K562 (cell line): ENCODE results near the gene PRKAR1B.

ENCODE experiments used
- CTCF ChIP-seq, 3 experiments: IDR thresholded peaks in 2 of 3; conservative IDR thresholded peaks in 1 of 3; 2 replicates each; pipeline ENCODE4 v1.5.1; 2011 to 2012; ENCODE audit warnings: low read length in 3 of 3, mild to moderate bottlenecking in 3 of 3, control low read depth in 2 of 3, improper control_type of control experiment in 1 of 3, inconsistent platforms in 1 of 3, low read depth in 1 of 3, mixed read lengths in 1 of 3, moderate library complexity in 1 of 3; ENCODE audit not compliant: insufficient read depth in 2 of 3
- DMBX1 ChIP-seq: fragments of 250-450 bp; sonication (Bioruptor Pico); IDR thresholded peaks from 2 replicates; pipeline ENCODE4 v1.8.0; 2022; ENCODE audit warnings: inconsistent platforms, mild to moderate bottlenecking, moderate library complexity, borderline replicate concordance
- GABPB2 ChIP-seq: fragments of 250-450 bp; sonication (Bioruptor Pico); conservative IDR thresholded peaks from 2 replicates; pipeline ENCODE4 v1.5.1; 2021; ENCODE audit warnings: mild to moderate bottlenecking
- GTF2A2 ChIP-seq: IDR thresholded peaks from 2 replicates; pipeline ENCODE4 v1.6.1; 2016; ENCODE audit warnings: mild to moderate bottlenecking, missing genetic modification characterization, missing compliant biosample characterization
- HDAC6 ChIP-seq: IDR thresholded peaks from 2 replicates; pipeline ENCODE4 v1.6.1; 2012; ENCODE audit warnings: low read depth, mild to moderate bottlenecking, control low read depth, inconsistent platforms, low read length, moderate library complexity
- MAX ChIP-seq: sonication (generic); formaldehyde crosslinking; IDR thresholded peaks from 2 replicates; pipeline ENCODE4 v1.9.0; 2022; ENCODE audit warnings: mild to moderate bottlenecking, missing genetic modification reagents
- NR3C1 ChIP-seq: sonication (generic); formaldehyde crosslinking; IDR thresholded peaks from 2 replicates; pipeline ENCODE4 v1.8.1; 2022; ENCODE audit warnings: missing genetic modification reagents
- RAD21 ChIP-seq, 2 experiments: fragments of 250-450 bp in 1 of 2; fragments of 450-650 bp in 1 of 2; sonication (Bioruptor Pico) in 1 of 2; formaldehyde crosslinking in 1 of 2; IDR thresholded peaks in 1 of 2; conservative IDR thresholded peaks in 1 of 2; 2 replicates each; pipeline versions ENCODE4 v1.4.0 to v1.8.0; 2020 to 2022; ENCODE audit warnings: mild to moderate bottlenecking in 2 of 2, moderate library complexity in 1 of 2
- SREBF2 ChIP-seq: sonication (generic); formaldehyde crosslinking; IDR thresholded peaks from 2 replicates; pipeline ENCODE4 v1.4.0; 2020; ENCODE audit warnings: mild to moderate bottlenecking, missing genetic modification reagents
- ZFP36 ChIP-seq: fragments of 150-350 bp; IDR thresholded peaks from 2 replicates; pipeline ENCODE4 v1.6.1; 2018; ENCODE audit warnings: low read length, low read depth; ENCODE audit not compliant: partially characterized antibody

GRCh38 chr7:746155-747061 lies 19.3 kb upstream of the PRKAR1B start:
- TF ChIP-seq ZFP36: no peak
- no peak for TF ChIP-seq GTF2A2 (tag)
- TF ChIP-seq SREBF2 (CRISPR knock-in tag): no peak
- TF ChIP-seq NR3C1 (CRISPR knock-in tag): no peak
- no peak for TF ChIP-seq HDAC6
- TF ChIP-seq GABPB2 (CRISPR knock-in tag): no peak
- no peak for TF ChIP-seq RAD21 (CRISPR knock-in tag; conservative IDR thresholded peaks at IDR 0.05 in 1 of 2, IDR thresholded peaks at IDR 0.05 in 1 of 2)
- no peak for TF ChIP-seq DMBX1
- no peak for TF ChIP-seq MAX (CRISPR knock-in tag)
- no peak for TF ChIP-seq CTCF (IDR thresholded peaks at IDR 0.05 in 2 of 3, conservative IDR thresholded peaks at IDR 0.05 in 1 of 3; ENCODE audit: insufficient read depth in 2 of 3, low read depth in 1 of 3, low read length in 3 of 3)
